GM23338 (cell line): ENCODE data around the gene BRSK2. TPM values are rescaled to one million over a fixed set of nuclear protein-coding genes. Genes with fewer than 3 reads are reported as not detected.
"Not testable (repeated sequence)": the region's sequence is repeated elsewhere in the genome, so short reads cannot be mapped to it uniquely, and the experiment has no call there.

Experiments
- ATAC-seq: fragments of 200-7000 bp; cut with Tn5 transposase; 3 replicates; pipeline ENCODE4 v1.9.1; 2020
- DNase-seq: peaks from one replicate; pipeline ENCODE4 v3.0.0-alpha.2; 2015; ENCODE audit warnings: low spot score
- H2AFZ ChIP-seq: fragments of 200-600 bp; sonication (generic); 2 replicates; pipeline ENCODE4 v1.8.0; 2016; ENCODE audit warnings: antibody characterized with exemption, mild to moderate bottlenecking, moderate library complexity
- H3F3A ChIP-seq: fragments of 200-600 bp; sonication (generic); replicated peaks from 2 replicates; pipeline ENCODE4 v1.8.0; 2017; ENCODE audit warnings: antibody characterized with exemption, mixed run types, low read depth
- H3K27ac ChIP-seq: fragments of 200-600 bp; sonication (generic); 2 replicates; pipeline ENCODE4 v1.6.1; 2016; ENCODE audit warnings: low read depth
- H3K27me3 ChIP-seq: fragments of 200-600 bp; sonication (generic); 2 replicates; pipeline ENCODE4 v1.8.0; 2016; ENCODE audit warnings: mild to moderate bottlenecking, mixed run types, moderate library complexity; ENCODE audit not compliant: insufficient read depth
- H3K36me3 ChIP-seq: fragments of 200-600 bp; sonication (generic); 2 replicates; pipeline ENCODE4 v1.8.0; 2016; ENCODE audit warnings: mild to moderate bottlenecking; ENCODE audit not compliant: insufficient read depth
- H3K4me1 ChIP-seq: fragments of 200-600 bp; sonication (generic); 2 replicates; pipeline ENCODE4 v1.8.0; 2016; ENCODE audit warnings: mild to moderate bottlenecking, moderate library complexity; ENCODE audit not compliant: insufficient read depth
- H3K4me2 ChIP-seq: fragments of 200-600 bp; sonication (generic); 2 replicates; pipeline ENCODE4 v1.7.1; 2017; ENCODE audit warnings: mixed run types
- H3K4me3 ChIP-seq: fragments of 200-600 bp; sonication (generic); 2 replicates; pipeline ENCODE4 v1.6.1; 2016; ENCODE audit warnings: mixed run types
- H3K79me2 ChIP-seq: fragments of 200-600 bp; sonication (generic); replicated peaks from 2 replicates; pipeline ENCODE4 v1.8.0; 2017; ENCODE audit warnings: mild to moderate bottlenecking; ENCODE audit not compliant: insufficient read depth
- H3K9me2 ChIP-seq: fragments of 200-600 bp; sonication (generic); 2 replicates; pipeline ENCODE4 v1.8.0; 2017; ENCODE audit not compliant: insufficient read depth
- H4K20me1 ChIP-seq: fragments of 200-600 bp; sonication (generic); replicated peaks from 2 replicates; pipeline ENCODE4 v1.8.0; 2017; ENCODE audit warnings: mild to moderate bottlenecking; ENCODE audit not compliant: insufficient read depth
- H3K27ac Mint-ChIP-seq: 2 replicates; pipeline ENCODE4 v1.8.0; 2020; ENCODE audit warnings: inconsistent platforms, mild to moderate bottlenecking, moderate library complexity, mixed read lengths
- H3K27me3 Mint-ChIP-seq: 3 replicates; pipeline ENCODE4 v1.8.0; 2022; ENCODE audit warnings: low read depth, mild to moderate bottlenecking, moderate library complexity, mixed read lengths, inconsistent platforms; ENCODE audit not compliant: insufficient read depth, poor library complexity
- H3K36me3 Mint-ChIP-seq: 3 replicates; pipeline ENCODE4 v1.8.0; 2021; ENCODE audit warnings: low read depth, mild to moderate bottlenecking, inconsistent platforms, moderate library complexity, mixed read lengths
- H3K4me1 Mint-ChIP-seq: 3 replicates; pipeline ENCODE4 v1.8.0; 2020; ENCODE audit warnings: mild to moderate bottlenecking, inconsistent platforms, mixed read lengths
- H3K4me3 Mint-ChIP-seq: 3 replicates; pipeline ENCODE4 v1.8.0; 2021; ENCODE audit warnings: moderate library complexity, mild to moderate bottlenecking, inconsistent platforms, mixed read lengths
- H3K9me3 Mint-ChIP-seq: 3 replicates; pipeline ENCODE4 v1.8.0; 2020; ENCODE audit warnings: moderate library complexity, mild to moderate bottlenecking, inconsistent platforms, mixed read lengths
- CREB1 ChIP-seq: fragments of 250-450 bp; sonication (Bioruptor Pico); IDR thresholded peaks from 2 replicates; pipeline ENCODE4 v1.5.0; 2020; ENCODE audit warnings: low read depth, mild to moderate bottlenecking, moderate library complexity
- CTCF ChIP-seq, 2 experiments: fragments of 200-600 bp in 1 of 2; sonication (generic) in 1 of 2; conservative IDR thresholded peaks; 2 replicates each; pipeline versions ENCODE4 v1.5.1 to v1.6.1; 2016 to 2017; ENCODE audit warnings: antibody characterized with exemption in 2 of 2, low read depth in 2 of 2, mild to moderate bottlenecking in 2 of 2, moderate library complexity in 1 of 2
- ETS1 ChIP-seq: IDR thresholded peaks from 2 replicates; pipeline ENCODE4 v1.6.1; 2016; ENCODE audit warnings: antibody characterized with exemption
- EZH2 ChIP-seq: fragments of 200-600 bp; sonication (generic); IDR thresholded peaks from one replicate; pipeline ENCODE4 v1.8.0; 2017; ENCODE audit warnings: antibody characterized with exemption, mild to moderate bottlenecking, low read depth; ENCODE audit not compliant: unreplicated experiment
- EZH2phosphoT487 ChIP-seq: fragments of 200-600 bp; sonication (generic); IDR thresholded peaks from one replicate; pipeline ENCODE4 v1.8.1; 2018; ENCODE audit warnings: antibody characterized with exemption; ENCODE audit not compliant: unreplicated experiment
- JUNB ChIP-seq: IDR thresholded peaks from one replicate; pipeline ENCODE4 v1.6.1; 2016; ENCODE audit warnings: antibody characterized with exemption; ENCODE audit not compliant: unreplicated experiment
- POLR2AphosphoS5 ChIP-seq: IDR thresholded peaks from 2 replicates; pipeline ENCODE4 v1.6.1; 2016; ENCODE audit warnings: antibody characterized with exemption, low read depth
- REST ChIP-seq: IDR thresholded peaks from one replicate; pipeline ENCODE4 v1.6.1; 2018; ENCODE audit warnings: antibody characterized with exemption; ENCODE audit not compliant: unreplicated experiment
- STAT1 ChIP-seq: IDR thresholded peaks from one replicate; pipeline ENCODE4 v1.6.1; 2016; ENCODE audit warnings: antibody characterized with exemption; ENCODE audit not compliant: unreplicated experiment
- ZNF114 ChIP-seq: fragments of 250-450 bp; sonication (Bioruptor Pico); IDR thresholded peaks from 2 replicates; pipeline ENCODE4 v1.5.0; 2020; ENCODE audit warnings: mild to moderate bottlenecking, moderate library complexity
- ZNF331 ChIP-seq: fragments of 250-450 bp; sonication (Bioruptor Pico); IDR thresholded peaks from 2 replicates; pipeline ENCODE4 v1.5.0; 2020; ENCODE audit warnings: low read depth, mild to moderate bottlenecking, moderate library complexity
- ZNF462 ChIP-seq: fragments of 250-450 bp; sonication (Bioruptor Pico); IDR thresholded peaks from 2 replicates; pipeline ENCODE4 v1.5.0; 2020; ENCODE audit warnings: mild to moderate bottlenecking, moderate library complexity
- polyA plus RNA-seq: library from polyadenylated mRNA; unstranded; fragments of >200 nt; fragmentation: Nextera tagmentation; extraction: Ambion mirVana; gene quantifications from 2 replicates; pipeline ENCODE4 v1.2.1, GENCODE V29; 2016
- total RNA-seq: library from RNA; depleted of rRNA; stranded (reverse); fragments of >200 nt; shearing (Covaris generic); gene quantifications from 2 replicates; pipeline ENCODE4 v1.2.3, GENCODE V29; 2014

BRSK2 gene
- total and polyA plus RNA-seq, 2 experiments from 2014 or later, result 7.2 to 20.3 TPM

- Mint-ChIP-seq H3K4me1 (no peaks in the 10 kb centered on the region), H3K27ac (no peak overlapping the region), H3K36me3 (peaks cover 17% of the 10 kb centered on the region), H3K4me3 (no peak overlapping the region), H3K27me3 (peaks cover 19% of the 10 kb centered on the region), H3K9me3 (peaks cover 20% of the 10 kb centered on the region)
- no peak overlapping the region for H2AFZ ChIP-seq
- no peaks in the 10 kb centered on the region for H3K27me3 ChIP-seq
- H3K36me3 ChIP-seq, result no peaks in the 10 kb centered on the region
- no peak overlapping the region for H3K4me3 ChIP-seq
- ATAC-seq (no peak), DNase-seq (no peak)
- H3F3A ChIP-seq, result no peaks in the 10 kb centered on the region
- no peaks in the 10 kb centered on the region for H4K20me1 ChIP-seq
- H3K4me2 ChIP-seq, result no peak overlapping the region
- H3K4me1 ChIP-seq, result no peaks in the 10 kb centered on the region
- no peak for TF ChIP-seq EZH2phosphoT487
- TF ChIP-seq EZH2, result no peak
- no peak for TF ChIP-seq JUNB
- TF ChIP-seq ZNF331 (CRISPR knock-in tag), result no peak
- no peak for TF ChIP-seq STAT1
- no peak for TF ChIP-seq POLR2AphosphoS5
- TF ChIP-seq ZNF114, result no peak
- no peak for TF ChIP-seq ETS1
- no peak for TF ChIP-seq CTCF (conservative IDR thresholded peaks at IDR 0.05; ENCODE audit: low read depth in 2 of 2)
- no peak for TF ChIP-seq CREB1
- no peak for TF ChIP-seq ZNF462
- TF ChIP-seq REST, result no peak
- no peak overlapping the region for H3K27ac ChIP-seq
- no peaks in the 10 kb centered on the region for H3K9me2 ChIP-seq
- peaks cover 27% of the 10 kb centered on the region for H3K79me2 ChIP-seq
Measured at GRCh38 chr11:1422981-1423380, 33.2 kb downstream of the BRSK2 start.

- H3K4me1 Mint-ChIP-seq, H4K20me1 ChIP-seq, H3K27ac Mint-ChIP-seq, H3K4me3 ChIP-seq, H2AFZ ChIP-seq, H3K9me2 ChIP-seq, H3K4me1 ChIP-seq, DNase-seq, H3K4me3 Mint-ChIP-seq, ATAC-seq, H3K36me3 ChIP-seq, H3F3A ChIP-seq, H3K27me3 ChIP-seq, H3K27ac ChIP-seq, H3K4me2 ChIP-seq: not testable (repeated sequence)
- peaks cover 28% of the 10 kb centered on the region for H3K79me2 ChIP-seq
- peaks cover 16% of the 10 kb centered on the region for H3K27me3 Mint-ChIP-seq
- peaks cover 14% of the 10 kb centered on the region for H3K36me3 Mint-ChIP-seq
- peaks cover 16% of the 10 kb centered on the region for H3K9me3 Mint-ChIP-seq
Measured at GRCh38 chr11:1423406-1423805, 33.7 kb downstream of the BRSK2 start.
